ENCODE measurements around the gene ZSWIM5. TPM values are rescaled to one million over a fixed set of nuclear protein-coding genes. Genes with fewer than 3 reads are reported as not detected.
"Not testable (repeated sequence)": the region's sequence is repeated elsewhere in the genome, so short reads cannot be mapped to it uniquely, and the experiment has no call there.

Gene ZSWIM5
- total RNA-seq, 1 donor from 2014 or later = 0.42 TPM

DNA sequence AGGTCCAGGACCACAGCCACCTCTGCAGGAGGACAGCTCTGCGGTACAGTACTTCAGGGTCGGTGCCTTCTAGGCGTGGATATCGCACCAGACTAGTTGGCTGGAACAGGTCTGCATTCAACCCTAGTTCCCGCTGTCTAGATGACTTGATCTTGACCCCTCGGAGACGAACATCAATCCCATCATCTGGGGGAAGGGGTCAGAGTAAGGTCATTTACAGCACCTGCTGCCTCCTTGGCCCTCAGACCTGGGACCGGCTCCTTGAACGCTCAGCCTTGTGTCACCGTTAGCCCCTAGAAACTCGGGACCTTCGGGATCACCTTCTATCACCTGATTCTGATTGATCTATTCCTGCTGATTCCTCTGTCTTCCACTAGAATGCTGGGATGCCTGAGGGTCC lies 197.9 kb downstream of the ZSWIM5 start:
- intact Hi-C loops (cut with micrococcal nuclease) = no loop called here

DNA sequence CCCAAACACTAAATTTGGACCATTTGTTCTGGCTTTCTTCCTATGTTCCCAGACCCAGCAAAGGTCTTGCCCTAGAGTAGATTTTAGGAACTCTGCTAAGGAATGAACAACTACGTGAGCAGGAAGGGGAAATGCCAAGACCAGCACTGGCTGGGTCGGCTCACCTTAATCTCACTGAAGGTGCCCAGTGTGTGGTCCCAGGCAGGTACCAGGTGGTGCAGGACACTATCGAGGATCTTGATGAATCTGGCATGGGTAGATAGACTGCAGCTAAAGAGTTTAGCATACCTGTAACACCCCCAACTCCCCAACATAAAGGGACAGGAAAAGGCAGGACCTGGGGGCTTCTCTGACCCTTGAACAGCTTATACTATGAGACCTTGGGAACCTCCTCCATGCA lies 198.3 kb downstream of the ZSWIM5 start:
- intact Hi-C loops (cut with micrococcal nuclease) = no loop called here

DNA sequence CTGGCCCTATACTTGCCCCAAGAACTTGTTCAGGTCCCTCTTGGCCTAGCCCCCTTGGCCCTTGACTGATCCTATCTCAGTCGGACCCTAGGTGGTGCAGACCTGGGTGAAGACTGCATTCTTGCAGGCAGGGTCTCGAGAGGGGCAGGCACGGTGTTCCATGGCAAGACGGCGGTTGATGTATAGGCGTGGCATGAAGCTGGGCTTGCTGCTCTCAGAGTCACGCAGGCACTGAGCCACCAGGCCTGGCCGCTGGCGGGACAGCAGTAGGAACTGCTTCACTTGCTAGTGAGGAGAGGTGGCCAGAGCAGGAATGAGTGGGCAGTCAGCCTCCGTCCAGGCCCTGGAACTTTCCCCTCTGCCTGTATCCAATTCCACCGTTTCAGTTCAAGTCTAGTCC lies 199.1 kb downstream of the ZSWIM5 start:
- intact Hi-C loops (cut with micrococcal nuclease) = no loop called here

DNA sequence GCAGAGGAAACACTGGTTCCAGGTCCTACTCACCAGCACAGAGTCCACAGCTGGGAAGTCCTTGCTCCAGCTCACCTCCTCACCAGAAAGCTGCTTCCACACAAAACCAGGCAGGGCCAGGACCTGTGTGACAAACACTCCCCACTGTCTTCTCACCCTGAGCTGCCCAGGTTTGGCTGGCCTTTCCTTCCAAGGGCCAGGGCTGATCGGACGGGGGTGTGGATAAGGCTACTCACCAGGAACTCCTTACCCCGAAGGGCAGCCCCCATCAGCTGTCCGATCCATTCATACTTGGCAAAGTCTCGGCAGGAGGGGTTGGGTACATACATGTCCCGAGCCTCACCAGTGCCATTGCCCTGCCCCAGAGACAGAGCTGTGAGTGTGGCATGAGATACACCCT lies 200.6 kb downstream of the ZSWIM5 start:
- intact Hi-C loops (cut with micrococcal nuclease) = no loop called here

DNA sequence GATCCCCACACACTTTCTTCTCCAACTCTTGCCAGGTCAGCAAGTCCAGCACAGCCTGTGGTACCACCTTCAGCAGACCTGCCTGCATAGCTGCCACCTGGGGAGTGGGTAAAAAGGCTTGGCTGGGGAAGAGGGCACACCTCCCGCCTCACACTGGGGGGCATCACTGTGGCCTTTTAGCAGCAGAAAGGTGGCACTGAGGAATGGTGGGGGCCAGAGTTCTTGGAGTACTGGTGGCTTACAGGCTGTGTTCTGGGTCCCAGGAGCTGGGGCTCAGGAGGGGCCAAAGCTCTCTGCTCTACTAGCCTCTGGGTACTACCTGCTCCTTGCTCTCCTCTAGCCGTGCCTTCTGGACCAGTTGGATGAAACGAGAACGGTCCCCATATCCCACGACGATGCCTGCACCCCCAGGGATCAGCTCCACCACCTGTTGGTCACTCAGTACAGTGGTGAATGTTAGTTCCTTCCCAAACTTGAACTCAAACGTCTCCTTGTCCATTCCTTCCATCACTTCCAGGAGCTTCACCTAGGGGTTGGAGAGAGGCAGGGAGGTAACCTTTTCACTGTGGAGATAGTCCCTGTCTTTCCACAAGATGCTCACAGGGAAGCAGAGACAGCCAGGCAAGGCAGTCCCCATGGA lies 202.0 kb downstream of the ZSWIM5 start:
- intact Hi-C loops (cut with micrococcal nuclease) = no loop called here

DNA sequence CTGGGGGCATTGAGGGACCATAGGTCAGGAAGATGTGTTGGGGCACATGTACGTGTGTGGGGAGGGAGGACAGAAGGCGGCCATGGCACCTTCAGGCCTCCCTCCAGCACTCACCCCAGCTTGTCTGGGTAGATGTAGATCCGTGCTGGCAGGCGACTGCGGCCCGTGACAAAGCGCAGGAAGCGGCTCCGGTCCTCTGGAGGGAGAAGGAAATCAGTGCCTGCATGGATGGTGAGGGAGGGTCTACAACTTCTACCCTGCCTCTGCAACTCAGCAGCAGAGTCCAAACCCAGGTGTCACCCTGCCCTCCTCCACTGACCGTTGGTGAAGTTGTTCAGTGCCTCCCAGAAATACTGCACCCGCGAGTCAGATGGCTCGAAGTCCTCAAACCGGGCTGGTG lies 202.7 kb downstream of the ZSWIM5 start:
- intact Hi-C loops (cut with micrococcal nuclease) = no loop called here

DNA sequence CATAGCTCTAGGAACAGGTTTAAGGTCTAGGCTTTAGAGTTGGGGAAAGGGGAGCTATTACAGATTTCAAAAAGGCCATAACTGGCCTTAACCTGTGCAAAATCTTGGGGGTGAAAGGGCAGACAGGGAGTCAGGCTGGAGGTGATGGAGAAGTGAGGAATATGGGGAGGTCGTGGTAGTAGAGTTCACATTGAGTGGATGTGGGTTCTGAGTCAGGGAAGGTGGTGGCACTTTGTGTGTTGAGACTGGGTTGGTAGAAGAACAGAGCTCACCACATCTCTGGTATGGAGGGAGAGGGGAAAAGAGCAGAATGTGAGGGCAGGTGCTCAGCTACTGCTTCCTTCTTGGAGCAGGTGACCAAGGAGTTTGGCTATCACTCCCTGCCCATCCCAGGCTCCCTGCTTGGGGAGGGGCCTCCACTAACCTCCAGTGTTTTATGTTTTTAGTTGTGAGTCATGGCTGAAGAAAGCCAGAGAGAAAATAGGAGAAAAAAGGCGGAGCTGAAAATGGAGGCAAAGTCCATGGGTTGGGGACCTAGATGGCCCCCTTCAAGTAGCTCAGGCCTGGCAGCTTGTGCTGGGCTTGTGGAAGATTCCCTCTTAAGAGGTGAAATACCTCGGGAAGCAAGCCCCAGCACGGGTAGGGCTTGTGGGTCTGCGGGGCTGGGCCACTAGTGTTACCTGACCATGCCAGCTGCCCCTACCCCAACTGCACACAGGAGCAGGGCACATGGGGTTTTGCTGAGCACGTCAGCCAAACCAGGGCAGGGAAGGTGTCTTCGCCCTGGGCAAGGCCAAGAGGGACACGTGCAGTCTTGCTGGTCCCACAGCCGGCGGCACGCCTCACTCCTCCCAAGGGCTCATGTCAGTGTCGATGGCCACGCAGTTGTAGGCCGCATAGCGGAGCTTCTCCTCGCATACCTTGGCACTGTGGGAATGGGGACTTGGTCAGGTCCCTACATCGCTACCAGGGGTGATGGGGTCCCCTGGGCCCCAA lies 203.5 kb downstream of the ZSWIM5 start:
- intact Hi-C loops (cut with micrococcal nuclease) = no loop called here

DNA sequence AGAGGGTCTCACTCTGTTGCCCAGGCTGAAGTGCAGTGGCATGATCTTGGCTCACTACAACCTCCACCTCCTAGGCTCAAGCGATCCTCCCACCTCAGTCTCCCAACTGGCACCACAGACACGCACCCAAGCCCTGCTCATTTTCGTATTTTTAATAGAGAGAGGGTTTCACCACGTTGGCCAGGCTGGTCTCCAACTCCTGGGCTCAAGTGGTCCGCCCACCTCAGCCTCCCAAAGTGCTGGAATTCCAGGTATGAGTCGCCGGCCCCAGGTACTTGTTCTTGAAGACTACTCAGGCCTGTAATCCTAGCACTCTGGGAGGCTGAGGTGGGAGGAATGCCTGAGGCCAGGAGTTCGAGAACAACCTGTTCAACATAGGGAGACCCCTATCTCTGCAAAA lies 204.8 kb downstream of the ZSWIM5 start:
- intact Hi-C loops (cut with micrococcal nuclease) = not testable (repeated sequence)

DNA sequence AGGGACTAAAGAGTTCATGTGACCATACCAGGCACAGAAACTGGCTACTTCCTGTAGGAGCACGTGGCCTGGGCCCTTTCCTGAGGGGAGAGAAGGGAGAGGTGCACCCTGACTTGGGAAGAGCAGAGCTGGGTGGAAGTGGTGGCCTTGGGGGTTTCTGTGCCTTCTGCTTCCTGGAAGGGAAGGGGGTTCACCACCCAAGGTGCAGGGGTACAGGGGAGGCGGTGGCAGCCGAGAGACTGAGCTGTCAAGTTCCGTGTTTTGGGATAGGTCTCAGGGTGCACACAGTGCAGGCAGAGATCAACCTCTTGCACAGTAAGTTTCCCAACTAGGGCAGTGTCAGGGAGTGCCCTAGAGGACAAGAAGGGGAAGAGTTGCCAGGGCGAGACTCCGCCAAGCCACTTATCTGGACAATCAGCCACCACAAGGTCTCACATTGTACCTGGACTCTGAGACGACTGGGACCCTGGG lies 205.4 kb downstream of the ZSWIM5 start:
- intact Hi-C loops (cut with micrococcal nuclease) = no loop called here

DNA sequence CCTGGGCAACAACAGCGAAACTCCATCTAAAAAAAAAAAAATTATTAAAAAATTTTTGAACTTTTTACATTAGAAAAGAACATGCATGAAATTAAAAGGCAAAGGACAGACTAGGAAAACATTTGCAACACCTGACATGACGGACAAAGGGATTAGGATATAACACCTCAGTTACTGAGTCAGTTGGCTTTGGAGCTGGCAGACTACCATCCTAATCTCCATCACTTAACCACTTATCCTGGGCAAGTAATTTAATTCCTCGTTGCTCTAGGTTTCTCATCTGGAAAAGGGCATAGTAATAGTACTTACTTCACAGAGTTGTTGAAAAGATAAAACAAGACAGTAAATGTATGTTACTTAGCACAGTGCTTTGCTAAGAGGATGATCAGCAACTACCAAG lies 207.2 kb downstream of the ZSWIM5 start:
- intact Hi-C loops (cut with micrococcal nuclease) = no loop called here

DNA sequence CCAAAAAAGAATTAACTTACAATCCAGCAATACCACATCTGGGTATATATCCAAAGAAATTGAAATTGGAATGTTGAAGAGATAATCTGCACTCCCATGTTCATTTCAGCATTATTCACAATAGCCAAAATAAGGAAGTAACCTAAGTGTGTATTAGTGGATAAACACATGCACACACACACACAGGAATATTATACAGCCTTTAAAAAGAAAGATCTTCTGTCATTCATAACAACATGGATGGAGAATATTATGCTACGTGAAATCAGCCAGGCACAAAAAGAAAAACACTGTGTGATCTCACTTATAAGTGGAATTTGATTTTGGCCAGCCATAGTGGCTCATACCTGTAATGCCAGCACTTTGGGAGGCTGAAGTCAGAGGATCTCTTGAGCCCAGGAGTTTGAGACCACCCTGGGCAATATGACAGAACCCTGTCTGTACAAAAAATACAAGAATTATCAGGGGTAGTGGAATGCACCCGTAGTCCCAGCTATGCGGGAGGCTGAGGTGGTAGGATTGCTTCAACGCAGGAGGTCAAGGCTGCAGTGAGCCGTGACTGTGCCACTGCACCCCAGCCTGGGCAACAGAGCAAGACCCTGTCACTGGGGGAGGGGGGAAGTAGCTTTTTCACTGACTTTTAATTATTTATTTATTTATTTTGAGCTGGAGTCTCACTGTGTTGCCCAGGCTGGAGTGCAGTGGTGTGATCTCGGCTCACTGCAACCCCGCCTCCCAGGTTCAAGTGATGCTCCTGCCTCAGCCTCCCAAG lies 210.8 kb downstream of the ZSWIM5 start:
- intact Hi-C loops (cut with micrococcal nuclease) = no loop called here

DNA sequence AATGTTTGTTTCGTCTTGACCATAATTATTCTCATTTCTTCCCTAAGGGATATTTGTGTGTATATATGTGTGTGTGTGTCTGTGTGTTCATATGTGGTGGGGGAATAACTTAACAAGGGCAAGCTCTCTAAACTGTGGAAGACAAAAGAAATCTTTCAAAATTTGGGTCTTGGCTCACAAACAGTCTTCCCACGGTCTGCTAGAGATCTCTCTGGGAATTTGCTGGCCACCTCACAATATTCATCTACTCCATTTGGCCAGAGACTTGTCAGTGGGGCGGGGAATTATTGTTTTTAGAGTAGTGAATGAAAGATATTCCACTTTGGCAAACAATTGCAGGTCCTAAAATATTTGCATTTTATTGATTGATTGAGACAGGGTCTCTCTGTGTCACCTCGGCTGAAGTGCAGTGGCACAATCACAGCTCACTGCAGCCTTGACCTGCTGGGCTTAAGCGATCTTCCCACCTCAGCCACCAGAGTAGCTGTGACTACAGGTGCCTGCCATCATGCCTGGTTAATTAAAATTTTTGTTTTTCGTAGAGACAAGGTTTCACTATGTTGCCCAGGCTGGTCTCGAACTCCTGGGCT lies 212.0 kb downstream of the ZSWIM5 start:
- intact Hi-C loops (cut with micrococcal nuclease) = no loop called here

DNA sequence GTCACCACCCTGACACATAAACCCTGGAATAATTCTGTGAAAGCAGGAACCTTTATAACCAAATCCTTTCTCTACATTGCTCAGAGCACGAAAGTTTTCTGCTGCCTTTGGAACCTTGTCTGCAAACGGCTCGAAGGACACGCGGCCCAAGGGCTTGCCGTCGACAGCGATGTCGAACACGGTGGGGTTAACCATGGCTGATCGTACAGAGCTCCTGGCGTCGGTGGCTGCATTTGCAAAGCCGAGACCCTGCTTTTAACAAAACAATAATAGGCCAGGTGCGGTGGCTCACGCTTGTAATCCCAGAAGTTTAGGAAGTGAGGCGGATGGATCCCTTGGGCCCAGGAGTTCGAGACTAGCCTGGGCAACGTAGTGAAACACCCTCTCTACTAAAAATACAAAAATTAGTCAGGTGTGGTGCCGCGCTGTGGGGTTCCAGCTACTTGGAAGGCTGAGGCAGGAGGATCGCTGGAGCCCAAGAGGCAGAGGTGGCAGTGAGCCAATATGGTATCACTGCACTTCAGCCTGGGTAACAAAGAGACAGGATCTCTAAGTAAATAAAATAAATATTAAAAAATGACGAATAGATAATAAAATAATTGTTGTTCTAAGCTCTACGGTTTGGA lies 217.8 kb downstream of the ZSWIM5 start:
- intact Hi-C loops (cut with micrococcal nuclease) = loop anchor here (5.0 kb wide), 1 partner anchor 356 kb away; no protein-coding TSS in a partner anchor

DNA sequence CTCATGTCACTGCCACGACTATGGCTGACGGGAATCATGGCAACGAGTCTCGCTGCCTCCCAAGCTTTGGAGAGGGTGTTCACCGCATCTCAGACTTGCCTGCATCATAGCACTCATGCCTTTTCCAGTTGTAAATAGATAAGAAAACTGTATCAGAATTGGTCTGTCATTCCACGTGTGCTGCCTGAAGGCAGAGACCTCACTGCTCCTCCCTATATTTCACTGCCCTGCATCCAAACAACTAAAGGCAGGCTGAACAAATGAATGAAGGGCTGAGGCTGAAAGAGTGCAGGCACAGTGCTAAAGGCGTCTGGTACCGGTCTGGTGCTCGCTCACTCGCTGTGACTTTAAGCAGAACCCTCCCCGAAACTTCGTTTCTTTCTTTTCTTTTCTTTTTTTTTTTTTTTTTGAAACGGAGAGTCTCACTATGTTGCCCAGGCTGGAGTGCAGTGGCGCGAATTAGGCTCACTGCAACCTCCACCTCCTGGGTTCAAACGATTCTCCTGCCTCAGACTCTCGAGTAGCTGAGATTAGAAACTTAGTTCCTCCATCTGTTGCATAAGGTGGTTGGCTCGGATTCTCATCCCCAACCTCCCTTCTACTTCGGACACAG lies 220.6 kb downstream of the ZSWIM5 start:
- intact Hi-C loops (cut with micrococcal nuclease) = loop anchor here (1.0 to 5.0 kb wide), 17 partner anchors 26 to 1261 kb away; partner anchors contain the start of genes ARMH1, CCDC163, GPBP1L1 and MMACHC

DNA sequence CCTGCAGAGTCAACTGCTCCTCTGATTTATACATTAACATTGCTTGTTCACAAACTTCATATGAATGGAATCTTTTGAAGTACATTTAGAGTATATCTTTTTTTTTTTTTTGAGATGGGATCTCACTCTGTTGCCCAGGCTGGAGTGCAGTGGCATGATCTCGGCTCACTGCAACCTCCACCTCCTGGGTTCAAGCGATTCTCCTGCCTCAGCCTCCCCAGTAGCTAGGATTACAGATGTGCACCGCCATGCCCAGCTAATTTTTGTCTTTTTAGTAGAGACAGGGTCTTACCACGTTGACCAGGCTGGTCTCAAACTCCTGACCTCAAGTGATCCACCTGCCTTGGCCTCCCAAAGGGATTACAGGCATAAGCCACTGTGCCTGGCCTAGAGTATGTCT lies 229.0 kb downstream of the ZSWIM5 start:
- intact Hi-C loops (cut with micrococcal nuclease) = not testable (repeated sequence)

DNA sequence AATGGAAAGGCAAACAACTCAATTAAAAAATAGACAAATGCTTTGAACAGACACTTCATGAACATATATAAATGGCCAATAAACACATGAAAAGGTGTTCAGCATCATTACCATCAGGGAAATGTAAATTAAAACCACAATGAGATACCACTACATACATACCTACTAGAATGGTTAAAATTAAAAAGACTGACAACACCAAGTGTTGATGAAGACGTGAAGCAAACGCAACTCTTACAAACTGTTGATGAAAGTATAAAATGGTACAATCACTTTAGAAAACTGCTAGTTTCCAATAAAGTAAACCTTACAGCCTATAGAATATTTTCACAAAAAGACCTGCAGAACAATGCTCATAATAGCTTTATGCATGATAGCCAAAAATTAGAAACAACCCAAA lies 230.2 kb downstream of the ZSWIM5 start:
- intact Hi-C loops (cut with micrococcal nuclease) = no loop called here

DNA sequence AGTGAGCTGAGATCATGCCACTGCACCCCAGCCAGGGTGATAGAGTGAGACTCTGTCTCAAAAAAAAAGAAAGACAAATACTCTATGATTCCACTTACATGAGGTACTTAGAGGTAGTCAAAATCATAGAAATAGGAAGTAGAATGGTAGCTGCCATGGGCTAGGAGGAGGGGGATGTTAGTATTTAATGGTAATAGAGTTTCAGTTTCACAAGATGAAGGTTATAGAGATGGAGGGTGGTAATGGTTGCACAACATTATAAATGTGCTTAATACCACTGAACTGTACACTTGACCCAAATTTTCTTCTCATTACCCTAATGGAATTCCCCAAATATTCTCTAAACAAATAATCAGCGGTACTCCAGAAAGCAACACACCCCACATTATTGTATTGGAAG lies 232.8 kb downstream of the ZSWIM5 start:
- intact Hi-C loops (cut with micrococcal nuclease) = no loop called here

DNA sequence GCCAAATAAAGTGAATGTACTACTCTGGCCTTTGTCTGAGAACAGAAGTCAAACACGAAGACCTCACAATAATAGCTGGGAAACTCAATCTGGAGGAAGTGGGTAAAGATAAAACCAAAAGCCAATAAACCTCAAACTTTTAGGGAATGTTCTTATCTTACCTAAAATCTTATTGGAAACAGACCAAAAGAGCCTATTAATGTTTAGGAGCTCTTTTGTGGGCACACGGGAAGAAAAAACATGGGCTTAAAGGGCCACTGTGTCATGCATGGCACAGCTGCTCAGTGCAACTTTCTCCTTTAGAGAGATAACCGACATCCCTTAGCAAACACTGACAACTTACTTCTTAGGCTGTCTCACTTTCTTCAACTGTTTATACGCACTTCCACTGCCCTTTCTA lies 236.1 kb downstream of the ZSWIM5 start:
- intact Hi-C loops (cut with micrococcal nuclease) = no loop called here

All from T-helper 1 cell treated with Interleukin-12 subunit alpha and Interleukin-12 subunit beta and Interleukin-4 antibody, amounts not matched to agents 30 ng/mL and 1 ng/mL, for 36 hours (primary cell).